Skin epidermis (tissue), 12 donors: ENCODE data around the gene TMCC3.
"Not testable (repeated sequence)": the region's sequence is repeated elsewhere in the genome, so short reads cannot be mapped to it uniquely, and the experiment has no call there.

Experiments
- H3K27ac ChIP-seq, 21 experiments: fragments of 200-600 bp; sonication (generic) in 11 of 21; one replicate each; pipeline ENCODE4 v1.5.0; 2020; ENCODE audit warnings: mild to moderate bottlenecking in 3 of 21, inconsistent platforms in 2 of 21, moderate library complexity in 2 of 21
- H3K4me3 ChIP-seq, 7 experiments: fragments of 200-600 bp; sonication (generic) in 2 of 7; one replicate each; pipeline ENCODE4 v1.5.0; 2020; ENCODE audit warnings: inconsistent platforms in 2 of 7, mild to moderate bottlenecking in 2 of 7, moderate library complexity in 1 of 7

Gene TMCC3

DNA sequence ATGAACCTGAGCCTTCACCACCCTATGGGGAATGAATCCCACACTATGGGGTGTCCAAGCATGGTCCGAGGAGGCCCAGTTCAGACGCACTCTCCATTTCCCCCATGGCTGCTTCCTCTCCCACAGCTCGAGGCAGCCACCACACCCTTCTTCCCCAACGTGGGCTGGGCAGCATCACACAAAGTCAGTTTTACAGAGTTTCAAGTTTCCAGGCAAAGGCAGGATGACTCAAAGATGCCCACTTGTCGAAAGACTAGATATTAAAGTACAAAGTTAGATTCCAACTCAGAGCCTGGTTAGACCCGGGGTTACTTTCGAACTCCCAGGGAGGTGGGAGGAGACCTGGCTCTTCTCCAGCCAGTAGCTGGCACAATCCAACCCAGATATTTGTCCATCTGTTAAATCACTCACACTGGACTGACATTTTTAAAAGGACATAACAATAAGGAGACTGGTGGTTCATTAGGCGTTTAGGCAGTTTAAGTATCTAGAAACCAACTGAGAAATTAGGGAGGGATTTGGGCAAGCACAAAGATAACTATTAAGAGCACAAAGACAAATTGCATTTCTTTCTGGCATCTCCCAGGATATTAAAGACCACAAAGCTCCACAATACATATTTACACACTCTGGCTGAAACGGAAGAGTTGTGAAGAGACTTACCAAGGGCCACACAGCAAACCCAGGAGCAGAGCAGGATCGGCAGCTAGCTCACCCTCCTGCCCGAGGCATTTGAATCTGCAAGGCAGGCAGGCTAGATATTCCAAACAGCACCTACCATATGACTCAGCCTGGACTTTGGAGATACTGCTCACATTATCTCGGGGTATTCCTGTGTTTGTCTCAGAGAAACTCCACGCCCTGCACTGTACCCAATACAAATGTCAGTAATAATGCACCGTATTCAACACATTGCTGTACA is 34.8 kb downstream of the TMCC3 start:
- Histone ChIP-seq H3K27ac (peak overlapping the region in 9 of 21 experiments; percentile 20 to 65 (median 45)), H3K4me3 (no peak overlapping the region)

DNA sequence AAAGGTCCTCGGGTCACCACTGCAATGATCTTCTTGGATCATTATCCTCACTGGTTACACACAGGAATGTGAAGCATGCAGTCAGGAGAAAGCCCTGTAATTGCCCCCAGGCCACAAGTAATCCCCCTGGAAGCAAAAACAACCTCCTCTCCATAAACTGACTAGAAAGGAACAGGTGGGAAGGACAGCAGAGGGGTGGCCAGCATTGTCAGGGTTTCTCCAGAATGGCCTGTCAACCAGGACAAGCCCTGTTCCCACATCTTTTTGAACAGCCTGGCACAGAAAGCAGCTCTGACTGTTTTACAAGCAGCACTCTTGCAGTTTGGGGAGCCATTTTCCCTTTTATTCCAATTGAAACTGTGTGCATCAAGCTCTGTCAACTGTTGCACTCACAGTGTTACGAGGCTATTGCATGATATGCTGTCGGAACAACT is 36.1 kb downstream of the TMCC3 start:
- no peak overlapping the region for H3K27ac ChIP-seq
- H3K4me3 ChIP-seq: no peak overlapping the region

GRCh38 chr12:94609917-94610443 is 40.4 kb downstream of the TMCC3 start:
- Histone ChIP-seq H3K27ac (no peak overlapping the region), H3K4me3 (no peak overlapping the region)

DNA sequence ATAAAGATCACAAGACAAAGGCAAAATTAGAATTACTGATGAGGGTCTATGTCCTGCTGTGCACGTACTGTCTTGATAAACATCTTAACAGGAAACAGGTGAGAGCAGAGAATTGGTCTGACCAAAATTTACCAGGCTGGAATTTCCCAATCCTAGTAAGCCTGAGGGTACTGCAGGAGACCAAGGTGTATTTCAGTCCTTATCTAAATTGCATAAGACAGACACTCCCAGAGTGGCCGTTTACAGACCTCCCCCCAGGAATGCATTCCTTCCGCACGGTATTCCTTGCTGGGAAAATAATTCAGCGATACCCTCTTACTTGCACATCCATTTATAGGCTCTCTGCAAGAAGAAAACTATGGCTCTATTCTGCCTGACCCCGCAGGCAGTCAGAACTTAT is 43.5 kb downstream of the TMCC3 start:
- H3K27ac ChIP-seq, H3K4me3 ChIP-seq: not testable (repeated sequence)

- H3K4me3 ChIP-seq: no peak overlapping the region
- H3K27ac ChIP-seq: no peak overlapping the region
These were observed 46.0 kb downstream of the TMCC3 start for GRCh38 chr12:94604366-94604698.

- no peak overlapping the region for H3K27ac ChIP-seq
- no peak overlapping the region for H3K4me3 ChIP-seq
These were observed 46.7 kb downstream of the TMCC3 start for GRCh38 chr12:94603434-94604365.

- H3K4me3 ChIP-seq: no peak overlapping the region
- no peak overlapping the region for H3K27ac ChIP-seq
These were observed 48.3 kb downstream of the TMCC3 start for GRCh38 chr12:94602024-94602423.

DNA sequence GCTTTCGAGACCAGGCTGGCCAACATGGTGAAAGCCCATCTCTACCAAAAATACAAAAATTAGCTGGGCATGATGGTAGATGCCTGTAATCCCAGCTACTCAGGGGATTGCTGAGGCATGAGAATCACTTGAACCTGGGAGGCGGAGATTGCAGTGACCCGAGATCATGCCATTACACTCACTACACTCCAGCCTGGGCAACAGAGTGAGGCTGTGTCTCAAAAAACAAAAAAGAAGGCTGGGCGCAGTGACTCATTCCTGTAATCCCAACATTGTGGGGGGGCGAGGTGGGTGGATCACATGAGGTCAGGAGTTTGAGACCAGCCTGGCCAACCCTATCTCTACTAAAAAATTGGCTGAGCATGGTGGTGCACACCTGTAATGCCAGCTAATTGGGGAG is 49.0 kb downstream of the TMCC3 start:
- H3K4me3 ChIP-seq, H3K27ac ChIP-seq: not testable (repeated sequence)

GRCh38 chr12:94599189-94599588 is 51.2 kb downstream of the TMCC3 start:
- Histone ChIP-seq H3K27ac (no peak overlapping the region), H3K4me3 (no peak overlapping the region)

DNA sequence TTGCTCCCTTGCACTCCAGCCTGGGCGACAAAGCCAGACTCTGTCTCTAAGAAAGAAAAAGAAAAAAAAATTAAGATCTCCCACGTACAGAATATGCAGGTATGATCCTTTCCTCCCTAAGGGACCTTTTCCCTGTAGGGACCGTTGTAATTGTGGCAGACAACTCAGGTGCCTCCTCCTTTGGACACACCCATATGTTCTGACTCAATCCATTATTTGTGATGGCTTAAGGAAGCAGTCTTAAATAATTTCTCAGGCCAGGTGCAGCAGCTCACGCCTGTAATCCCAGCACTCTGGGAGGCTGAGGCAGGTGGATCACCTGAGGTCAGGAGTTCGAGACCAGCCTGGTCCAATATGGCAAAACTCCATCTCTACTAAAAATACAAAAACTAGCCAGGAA is 53.1 kb downstream of the TMCC3 start:
- H3K4me3 ChIP-seq: no peak overlapping the region
- H3K27ac ChIP-seq: no peak overlapping the region

DNA sequence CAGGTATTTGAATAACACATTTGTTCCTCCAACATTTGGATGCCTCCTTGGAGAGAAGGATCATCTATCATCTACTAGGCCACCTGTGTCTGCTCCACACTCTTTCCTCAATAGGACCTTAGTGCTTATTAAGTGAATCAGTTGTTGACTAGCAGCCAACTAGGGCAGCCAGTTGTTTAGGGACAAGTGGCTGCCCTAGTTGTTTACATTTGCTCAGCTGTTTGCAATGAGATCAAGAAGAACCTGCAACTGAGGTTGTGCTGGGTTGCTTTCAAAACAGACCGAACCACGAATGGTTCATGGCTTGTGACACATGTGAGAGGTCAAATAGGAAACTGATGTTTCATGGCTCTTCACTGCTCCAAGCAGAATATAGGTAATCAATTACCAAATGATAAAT is 53.8 kb downstream of the TMCC3 start:
- H3K4me3 ChIP-seq: no peak overlapping the region
- no peak overlapping the region for H3K27ac ChIP-seq

DNA sequence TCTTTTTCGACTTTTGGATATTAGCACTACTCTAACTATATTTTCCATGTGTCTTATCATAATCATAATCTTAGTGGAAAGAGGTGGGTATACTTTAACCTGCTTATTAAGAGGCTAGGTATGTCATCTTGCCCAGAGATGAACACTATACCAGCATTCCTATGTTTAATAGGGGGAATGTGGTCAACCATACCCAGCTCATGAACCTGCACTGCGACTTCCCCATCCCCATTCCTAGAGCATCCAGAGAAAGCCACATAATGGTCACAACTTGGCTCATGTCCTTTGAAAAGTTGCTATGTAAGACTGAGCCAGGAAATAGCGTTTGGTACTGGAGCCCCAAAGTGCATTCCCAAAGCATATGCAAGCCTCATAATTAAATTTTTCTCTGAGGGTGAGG is 55.2 kb downstream of the TMCC3 start:
- H3K27ac ChIP-seq: no peak overlapping the region
- no peak overlapping the region for H3K4me3 ChIP-seq

DNA sequence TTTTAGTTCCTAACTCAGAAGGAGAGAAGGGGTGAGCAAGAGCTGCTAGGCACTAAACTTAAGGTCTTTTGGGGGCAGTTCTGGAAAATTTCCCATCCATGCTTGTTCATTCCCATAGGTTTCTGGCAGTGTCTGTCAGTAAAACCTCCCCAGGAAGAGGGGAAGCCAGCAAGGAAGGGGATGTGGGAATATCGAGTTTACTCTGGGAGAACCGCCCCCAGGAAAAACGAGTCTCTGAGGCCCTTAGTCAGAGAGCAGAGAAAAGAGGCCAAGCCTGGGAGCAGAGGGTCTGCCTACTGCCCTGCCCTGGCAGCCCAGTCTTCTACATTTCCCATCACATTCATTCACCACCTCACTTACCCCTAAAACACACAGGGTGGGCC is 55.9 kb downstream of the TMCC3 start:
- Histone ChIP-seq H3K4me3 (no peak overlapping the region), H3K27ac (peak overlapping the region in 4 of 21 experiments; percentile 6 to 57 (median 26))

GRCh38 chr12:94593822-94594442 is 56.4 kb downstream of the TMCC3 start:
- peak overlapping the region in 3 of 21 experiments; percentile 6 to 57 (median 21) for H3K27ac ChIP-seq

GRCh38 chr12:94592723-94593122 is 57.6 kb downstream of the TMCC3 start:
- not testable (repeated sequence) for H3K4me3 ChIP-seq, H3K27ac ChIP-seq

More at GRCh38 chr12:94593822-94594442, 56.4 kb downstream of the TMCC3 start:
- no peak overlapping the region for H3K4me3 ChIP-seq

- peak overlapping the region in 2 of 21 experiments; percentile 8 to 30 for H3K27ac ChIP-seq
- H3K4me3 ChIP-seq: no peak overlapping the region
These were observed 58.3 kb downstream of the TMCC3 start for GRCh38 chr12:94592080-94592479.

DNA sequence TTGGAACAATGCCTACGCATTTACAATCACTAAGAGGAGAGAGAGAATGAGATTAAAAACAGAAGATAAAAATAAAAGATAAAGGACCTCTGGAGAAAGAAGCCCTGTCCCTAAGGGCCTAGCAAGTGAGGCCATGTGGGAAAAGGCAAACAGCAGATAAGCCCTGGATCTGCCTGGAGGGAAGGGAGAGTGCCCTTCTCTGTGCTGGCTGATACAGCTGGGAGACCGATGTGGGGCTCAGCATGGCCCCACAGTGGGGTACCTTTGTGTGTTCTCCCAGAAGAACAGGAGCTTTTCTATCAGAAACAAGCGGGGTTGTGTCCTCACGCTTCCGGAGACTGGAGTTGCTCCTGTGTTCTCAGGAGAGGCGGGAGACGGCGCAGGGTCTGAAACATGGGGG is 59.9 kb downstream of the TMCC3 start:
- Histone ChIP-seq H3K27ac (no peak overlapping the region), H3K4me3 (no peak overlapping the region)

- no peak overlapping the region for H3K4me3 ChIP-seq
- peak overlapping the region in 4 of 21 experiments; percentile 6 to 84 (median 36) for H3K27ac ChIP-seq
These were observed 60.8 kb downstream of the TMCC3 start for GRCh38 chr12:94589591-94590001.

DNA sequence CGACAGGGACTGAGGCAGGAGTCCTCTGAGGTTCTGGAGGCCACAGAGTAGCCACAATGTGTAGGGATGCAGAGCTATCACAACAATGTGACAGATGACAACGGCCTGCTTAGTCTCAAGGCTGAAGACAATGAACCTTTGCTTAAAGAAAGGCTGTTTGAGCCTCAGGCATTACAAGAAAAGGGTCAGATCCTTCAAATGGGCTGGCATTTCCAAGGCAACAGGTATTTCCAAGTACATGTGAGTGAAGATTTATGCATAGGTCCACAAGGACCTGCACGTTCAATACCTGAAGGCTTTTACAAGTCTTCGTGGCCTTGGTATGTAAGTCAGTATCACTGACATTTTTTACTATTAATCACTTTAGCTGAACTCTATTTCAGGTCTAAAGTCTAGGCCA is 62.0 kb downstream of the TMCC3 start:
- Histone ChIP-seq H3K27ac (peak overlapping the region in 6 of 21 experiments; percentile 14 to 84 (median 54)), H3K4me3 (no peak overlapping the region)
